A549 (cell line): ENCODE results near the gene RGS10. TPM values are rescaled to one million over a fixed set of nuclear protein-coding genes. Genes with fewer than 3 reads are reported as not detected.

Experiments used
- ATAC-seq, 2 experiments: fragments of 200-7000 bp in 1 of 2; fragments of >200 bp in 1 of 2; cut with Nextera tagmentation in 1 of 2; cut with Tn5 transposase in 1 of 2; 3 replicates each; pipeline versions ENCODE4 v1.8.0 to v1.9.1; 2018 to 2020; ENCODE audit warnings: mild to moderate bottlenecking in 1 of 2, moderate library complexity in 1 of 2
- CTCF ChIA-PET: fragments of 300-600 bp; sonication (Branson Sonifier 250); formaldehyde crosslinking; extraction: SDS; loops from one replicate; lab custom pipeline; 2021; ENCODE audit warnings: antibody characterized with exemption, inconsistent platforms; lab: Yijun Ruan, JAX
- POLR2A ChIA-PET: fragments of 350-600 bp; formaldehyde crosslinking; extraction: SDS; loops from one replicate; lab custom pipeline; 2021; ENCODE audit warnings: antibody characterized with exemption, inconsistent platforms; lab: Yijun Ruan, JAX
- DNase-seq, 2 experiments: peaks; one replicate each; pipeline versions ENCODE4 v3.0.0 to v3.0.0-alpha.2; 2011 to 2016; ENCODE audit warnings: low read depth in 1 of 2, low spot score in 1 of 2
- FAIRE-seq: peaks from 2 replicates; lab custom pipeline; 2011; peaks lifted over from hg19 to GRCh38; lab: Jason Lieb, UNC
- H3K27ac ChIP-seq, 2 experiments: fragments of >200 bp; sonication (Bioruptor Twin); formaldehyde crosslinking; 3 replicates each; pipeline ENCODE4 v1.5.1; 2016 to 2017
- H3K4me1 ChIP-seq: fragments of >200 bp; sonication (Bioruptor Twin); formaldehyde crosslinking; 3 replicates; pipeline ENCODE4 v1.6.1; 2016
- H3K4me2 ChIP-seq: fragments of >200 bp; sonication (Bioruptor Twin); formaldehyde crosslinking; 3 replicates; pipeline ENCODE4 v1.6.1; 2016
- H3K4me3 ChIP-seq: fragments of >200 bp; sonication (Bioruptor Twin); formaldehyde crosslinking; 3 replicates; pipeline ENCODE4 v1.5.1; 2016
- H3K9me3 ChIP-seq: fragments of >200 bp; sonication (Bioruptor Twin); formaldehyde crosslinking; 3 replicates; pipeline ENCODE4 v1.6.1; 2016
- ATOH8 ChIP-seq: fragments of 250-450 bp; sonication (Bioruptor Pico); IDR thresholded peaks from 2 replicates; pipeline ENCODE4 v1.5.0; 2020; ENCODE audit warnings: low read depth, mild to moderate bottlenecking, moderate library complexity
- BHLHE40 ChIP-seq: IDR thresholded peaks from 2 replicates; pipeline ENCODE4 v1.6.1; 2012; ENCODE audit warnings: low read depth, low read length, inconsistent platforms
- CBX2 ChIP-seq: fragments of 200-600 bp; sonication (generic); IDR thresholded peaks from 2 replicates; pipeline ENCODE4 v1.6.1; 2016; ENCODE audit warnings: low read depth, mild to moderate bottlenecking, borderline replicate concordance
- CBX8 ChIP-seq: fragments of 200-600 bp; sonication (generic); IDR thresholded peaks from 2 replicates; pipeline ENCODE4 v1.6.1; 2016
- CEBPB ChIP-seq, 2 experiments: fragments of >200 bp in 1 of 2; sonication (Bioruptor Twin) in 1 of 2; formaldehyde crosslinking in 1 of 2; IDR thresholded peaks; 2 replicates each; pipeline ENCODE4 v1.6.1; 2012 to 2016
- CHD4 ChIP-seq: fragments of 200-600 bp; sonication (generic); IDR thresholded peaks from 2 replicates; pipeline ENCODE4 v1.6.1; 2016; ENCODE audit warnings: antibody characterized with exemption, mild to moderate bottlenecking, borderline replicate concordance
- EHF ChIP-seq: fragments of 250-450 bp; sonication (Bioruptor Pico); IDR thresholded peaks from 2 replicates; pipeline ENCODE4 v1.5.0; 2020; ENCODE audit warnings: mild to moderate bottlenecking
- EP300 ChIP-seq, 2 experiments: fragments of >200 bp; sonication (Bioruptor Twin); formaldehyde crosslinking; IDR thresholded peaks; 2 replicates in 1 of 2; 3 replicates in 1 of 2; pipeline ENCODE4 v1.6.1; 2016 to 2017
- FOSB ChIP-seq: fragments of 250-450 bp; sonication (Bioruptor Pico); IDR thresholded peaks from 2 replicates; pipeline ENCODE4 v1.5.0; 2020; ENCODE audit warnings: mild to moderate bottlenecking, moderate library complexity
- FOXS1 ChIP-seq: fragments of 250-450 bp; sonication (Bioruptor Pico); IDR thresholded peaks from 2 replicates; pipeline ENCODE4 v1.5.0; 2020; ENCODE audit warnings: mild to moderate bottlenecking, moderate library complexity
- HDAC2 ChIP-seq: fragments of 200-600 bp; sonication (generic); IDR thresholded peaks from 2 replicates; pipeline ENCODE4 v1.6.1; 2016
- HEYL ChIP-seq: fragments of 250-450 bp; sonication (Bioruptor Pico); IDR thresholded peaks from 2 replicates; pipeline ENCODE4 v1.8.0; 2021; ENCODE audit warnings: mild to moderate bottlenecking, moderate library complexity
- HOXA7 ChIP-seq: fragments of 250-450 bp; sonication (Bioruptor Pico); IDR thresholded peaks from 2 replicates; pipeline ENCODE4 v1.5.0; 2020; ENCODE audit warnings: mild to moderate bottlenecking, moderate library complexity
- HOXB5 ChIP-seq: fragments of 250-450 bp; sonication (Bioruptor Pico); IDR thresholded peaks from 2 replicates; pipeline ENCODE4 v1.5.0; 2020; ENCODE audit warnings: mild to moderate bottlenecking, moderate library complexity
- JUN ChIP-seq, 2 experiments: fragments of >200 bp; sonication (Bioruptor Twin); formaldehyde crosslinking; IDR thresholded peaks; 2 replicates in 1 of 2; 3 replicates in 1 of 2; pipeline ENCODE4 v1.6.1; 2016 to 2017
- MAX ChIP-seq: IDR thresholded peaks from 2 replicates; pipeline ENCODE4 v1.6.1; 2012
- MAZ ChIP-seq: fragments of 150-350 bp; IDR thresholded peaks from 2 replicates; pipeline ENCODE4 v1.6.1; 2014; ENCODE audit warnings: antibody characterized with exemption, low read depth, low read length, borderline replicate concordance
- PHF8 ChIP-seq: fragments of 200-600 bp; sonication (generic); IDR thresholded peaks from 2 replicates; pipeline ENCODE4 v1.6.1; 2016; ENCODE audit warnings: low read depth, mild to moderate bottlenecking, antibody characterized with exemption, moderate library complexity, borderline replicate concordance
- POLR2A ChIP-seq: IDR thresholded peaks from 2 replicates; pipeline ENCODE4 v1.6.1; 2012; ENCODE audit warnings: mild to moderate bottlenecking, low read length
- POLR2AphosphoS2 ChIP-seq: conservative IDR thresholded peaks from 2 replicates; pipeline ENCODE4 v1.6.1; 2012; ENCODE audit warnings: low read length, improper control_type of control experiment, inconsistent platforms
- RAD21 ChIP-seq, 2 experiments: fragments of >200 bp in 1 of 2; sonication (Bioruptor Twin) in 1 of 2; formaldehyde crosslinking in 1 of 2; IDR thresholded peaks in 1 of 2; conservative IDR thresholded peaks in 1 of 2; 2 replicates in 1 of 2; 3 replicates in 1 of 2; pipeline ENCODE4 v1.6.1; 2012 to 2018; ENCODE audit warnings: inconsistent platforms in 1 of 2
- RARB ChIP-seq: fragments of 250-450 bp; sonication (Bioruptor Pico); IDR thresholded peaks from 2 replicates; pipeline ENCODE4 v1.8.0; 2021; ENCODE audit warnings: mild to moderate bottlenecking, moderate library complexity
- RFX5 ChIP-seq: fragments of 450-650 bp; IDR thresholded peaks from 2 replicates; pipeline ENCODE4 v1.7.1; 2014; ENCODE audit warnings: antibody characterized with exemption, mild to moderate bottlenecking, moderate library complexity
- SMC3 ChIP-seq: fragments of >200 bp; sonication (Bioruptor Twin); formaldehyde crosslinking; IDR thresholded peaks from 3 replicates; pipeline ENCODE4 v1.6.1; 2018; ENCODE audit warnings: inconsistent platforms
- TFCP2L1 ChIP-seq: fragments of 250-450 bp; sonication (Bioruptor Pico); IDR thresholded peaks from 2 replicates; pipeline ENCODE4 v1.5.0; 2021; ENCODE audit warnings: mild to moderate bottlenecking
- USF2 ChIP-seq: fragments of 450-650 bp; IDR thresholded peaks from 2 replicates; pipeline ENCODE4 v1.6.1; 2014; ENCODE audit warnings: antibody characterized with exemption
- ZC3H11A ChIP-seq: fragments of 450-650 bp; IDR thresholded peaks from 2 replicates; pipeline ENCODE4 v1.6.1; 2014; ENCODE audit warnings: antibody characterized with exemption, mild to moderate bottlenecking
- ZFP36 ChIP-seq: fragments of 450-650 bp; IDR thresholded peaks from 2 replicates; pipeline ENCODE4 v1.6.1; 2014; ENCODE audit warnings: borderline replicate concordance; ENCODE audit not compliant: partially characterized antibody
- ZNF302 ChIP-seq: fragments of 250-450 bp; sonication (Bioruptor Pico); IDR thresholded peaks from 2 replicates; pipeline ENCODE4 v1.9.0; 2021; ENCODE audit warnings: inconsistent platforms, mild to moderate bottlenecking, moderate library complexity
- WGBS: methylation state at CpG from one replicate; pipeline ENCODE4 v1.1.6; 2017; ENCODE audit errors: missing lambda C conversion rate; 5-methylcytosine and 5-hydroxymethylcytosine counted together
- polyA plus RNA-seq, 4 experiments: library from polyadenylated mRNA; depleted of rRNA in 3 of 4; stranded (reverse); fragments of >200 nt; fragmentation: RNase III in 1 of 4; extraction: RNeasy Plus Mini Kit Qiagen cat#74134 plus additional on column Dnase treatment in 1 of 4; gene quantifications; 2 replicates in 3 of 4; 3 replicates in 1 of 4; pipeline ENCODE4 v1.2.3, GENCODE V29; 2011 to 2017

Gene RGS10
- polyA plus RNA-seq, 2 of the 4 experiments (the other 2 are of a cell fraction): 39.7 to 46.4 TPM

GRCh38 chr10:119505131-119505551 lies 37.4 kb downstream of the RGS10 start:
- ATAC-seq (no peak), DNase-seq (no peak), FAIRE-seq (no peak)
- Histone ChIP-seq H3K4me3 (no peak overlapping the region), H3K27ac (no peak overlapping the region), H3K9me3 (no peaks in the 10 kb centered on the region), H3K4me1 (no peaks in the 10 kb centered on the region), H3K4me2 (no peak overlapping the region)
- ChIA-PET POLR2A (no interaction called here), CTCF (no interaction called here)
- TF ChIP-seq ZFP36 (no peak), CBX2 (no peak), FOSB (CRISPR knock-in tag) (no peak), SMC3 (no peak), FOXS1 (no peak), CBX8 (no peak), EP300 (IDR thresholded peaks at IDR 0.05) (no peak), ZNF302 (CRISPR knock-in tag) (no peak), ZC3H11A (no peak), JUN (IDR thresholded peaks at IDR 0.05) (no peak), POLR2AphosphoS2 (no peak), POLR2A (no peak), RFX5 (no peak)
- 87% methylated on average over 12 of the region's 12 CpGs for WGBS

- ATAC-seq: no peak; a peak in 1 of 6 replicates
- Histone ChIP-seq H3K27ac (no peak overlapping the region), H3K4me3 (no peak overlapping the region), H3K4me1 (no peaks in the 10 kb centered on the region), H3K9me3 (no peaks in the 10 kb centered on the region), H3K4me2 (no peak overlapping the region)
- CTCF ChIA-PET: no interaction called here
- FAIRE-seq: no peak
- no peak for TF ChIP-seq FOSB (CRISPR knock-in tag)
- no peak for TF ChIP-seq TFCP2L1 (CRISPR knock-in tag)
- TF ChIP-seq HEYL (CRISPR knock-in tag): no peak
- no peak for TF ChIP-seq EHF
- no peak for TF ChIP-seq POLR2A
- no peak for TF ChIP-seq ATOH8 (CRISPR knock-in tag)
- TF ChIP-seq FOXS1: no peak
- no peak for TF ChIP-seq CEBPB (IDR thresholded peaks at IDR 0.05)
- no peak for TF ChIP-seq HOXA7 (CRISPR knock-in tag)
- no peak for TF ChIP-seq BHLHE40
- POLR2A ChIA-PET: no interaction called here
- DNase-seq: no peak
- WGBS: 90% methylated on average over 10 of the region's 10 CpGs
These were observed 37.9 kb downstream of the RGS10 start for GRCh38 chr10:119504651-119505050.

- ATAC-seq (no peak), DNase-seq (no peak), FAIRE-seq (no peak)
- ChIA-PET POLR2A (no interaction called here), CTCF (interaction anchor here (1.1 kb wide), 1 partner anchor 297 kb away, joined by 3 read pairs; no protein-coding TSS in a partner anchor)
- Histone ChIP-seq H3K27ac (no peak overlapping the region), H3K4me1 (no peaks in the 10 kb centered on the region)
- TF ChIP-seq POLR2AphosphoS2 (no peak), HOXB5 (CRISPR knock-in tag) (no peak), EHF (no peak)
- TF ChIP-seq, all 56 proteins: peak for 0
- Histone ChIP-seq H3K4me3 (no peak overlapping the region), H3K4me2 (no peak overlapping the region), H3K9me3 (no peaks in the 10 kb centered on the region)
- WGBS: 91% methylated on average over 5 of the region's 5 CpGs
These were observed 38.7 kb downstream of the RGS10 start for GRCh38 chr10:119503821-119504220.

- Histone ChIP-seq H3K4me2 (no peak overlapping the region), H3K27ac (no peak overlapping the region), H3K4me3 (no peak overlapping the region), H3K4me1 (no peaks in the 10 kb centered on the region), H3K9me3 (no peaks in the 10 kb centered on the region)
- 90% methylated on average over 17 of the region's 19 CpGs for WGBS
- DNase-seq (no peak), FAIRE-seq (no peak), ATAC-seq (no peak)
- ChIA-PET CTCF (no interaction called here), POLR2A (no interaction called here)
- TF ChIP-seq USF2: no peak
- no peak for TF ChIP-seq MAX
- no peak for TF ChIP-seq EHF
- TF ChIP-seq RAD21 (conservative IDR thresholded peaks at IDR 0.05 in 1 of 2, IDR thresholded peaks at IDR 0.05 in 1 of 2): no peak
- no peak for TF ChIP-seq CHD4
- TF ChIP-seq MAZ: no peak
- no peak for TF ChIP-seq HDAC2
- no peak for TF ChIP-seq RARB (CRISPR knock-in tag)
- no peak for TF ChIP-seq PHF8
These were observed 39.8 kb downstream of the RGS10 start for GRCh38 chr10:119502618-119503155.
